Activated naive CD4-positive, alpha-beta T cell treated with Interleukin-2 at 50 U/mL for 16 hours (primary cell): ENCODE data around the gene ENO2.

Experiments used
- DNase-seq: peaks from one replicate; pipeline ENCODE4 v3.0.0-alpha.2; 2020

The ENO2 gene

DNA sequence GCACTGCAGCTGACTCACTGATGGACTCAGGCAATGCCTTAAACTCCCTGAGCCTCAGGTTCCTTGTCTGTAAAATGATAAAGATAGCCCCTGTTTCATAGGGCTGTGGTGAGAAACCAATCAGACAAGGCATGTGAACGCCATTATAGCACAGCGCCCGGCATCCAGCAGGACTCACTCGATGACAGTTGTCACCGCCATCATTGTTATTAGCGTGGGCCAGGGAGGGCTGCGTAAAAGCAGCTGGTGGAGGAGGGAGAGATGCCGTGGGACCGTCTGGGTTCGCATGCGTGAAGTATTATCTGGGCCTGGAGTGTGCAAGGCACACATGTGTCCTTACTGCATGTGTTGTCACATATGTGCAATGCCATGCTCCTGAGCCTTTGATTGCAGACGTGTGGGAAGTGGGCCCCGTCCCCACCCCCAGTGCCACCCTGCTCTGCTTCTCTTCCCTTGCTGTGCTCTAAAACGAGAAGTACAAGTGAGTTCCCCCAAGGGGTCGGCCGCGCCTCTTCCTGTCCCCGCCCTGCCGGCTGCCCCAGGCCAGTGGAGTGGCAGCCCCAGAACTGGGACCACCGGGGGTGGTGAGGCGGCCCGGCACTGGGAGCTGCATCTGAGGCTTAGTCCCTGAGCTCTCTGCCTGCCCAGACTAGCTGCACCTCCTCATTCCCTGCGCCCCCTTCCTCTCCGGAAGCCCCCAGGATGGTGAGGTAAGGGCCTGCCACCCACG, 36.6 kb downstream of the ENO2 start, which contains the start of gene PTPN6:
TSS of gene PTPN6 (plus strand) at position 546 of the 730 bp plus-strand sequence. CDS start at position 703, 157 bp downstream.
- DNase-seq: peak; percentile 59

DNA sequence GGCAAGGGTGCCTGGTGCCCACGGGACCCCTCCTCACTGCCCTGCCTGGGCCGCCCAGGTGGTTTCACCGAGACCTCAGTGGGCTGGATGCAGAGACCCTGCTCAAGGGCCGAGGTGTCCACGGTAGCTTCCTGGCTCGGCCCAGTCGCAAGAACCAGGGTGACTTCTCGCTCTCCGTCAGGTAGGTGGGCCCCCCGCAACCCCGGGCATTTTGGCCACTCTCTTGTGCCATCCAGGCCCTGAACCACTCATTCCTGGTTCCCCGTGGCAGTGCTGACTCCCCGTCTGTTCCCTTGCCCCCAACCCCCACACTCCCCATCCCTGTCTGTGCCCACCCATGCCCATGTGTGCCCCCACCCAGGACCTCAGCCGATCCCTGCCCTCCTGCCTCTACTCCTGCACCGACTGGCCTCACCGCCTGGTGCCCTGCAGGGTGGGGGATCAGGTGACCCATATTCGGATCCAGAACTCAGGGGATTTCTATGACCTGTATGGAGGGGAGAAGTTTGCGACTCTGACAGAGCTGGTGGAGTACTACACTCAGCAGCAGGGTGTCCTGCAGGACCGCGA, 37.3 kb downstream of the ENO2 start:
- peak; percentile 35 for DNase-seq

GRCh38 chr12:6952121-6952862, 37.9 kb downstream of the ENO2 start:
- DNase-seq: no peak

DNA sequence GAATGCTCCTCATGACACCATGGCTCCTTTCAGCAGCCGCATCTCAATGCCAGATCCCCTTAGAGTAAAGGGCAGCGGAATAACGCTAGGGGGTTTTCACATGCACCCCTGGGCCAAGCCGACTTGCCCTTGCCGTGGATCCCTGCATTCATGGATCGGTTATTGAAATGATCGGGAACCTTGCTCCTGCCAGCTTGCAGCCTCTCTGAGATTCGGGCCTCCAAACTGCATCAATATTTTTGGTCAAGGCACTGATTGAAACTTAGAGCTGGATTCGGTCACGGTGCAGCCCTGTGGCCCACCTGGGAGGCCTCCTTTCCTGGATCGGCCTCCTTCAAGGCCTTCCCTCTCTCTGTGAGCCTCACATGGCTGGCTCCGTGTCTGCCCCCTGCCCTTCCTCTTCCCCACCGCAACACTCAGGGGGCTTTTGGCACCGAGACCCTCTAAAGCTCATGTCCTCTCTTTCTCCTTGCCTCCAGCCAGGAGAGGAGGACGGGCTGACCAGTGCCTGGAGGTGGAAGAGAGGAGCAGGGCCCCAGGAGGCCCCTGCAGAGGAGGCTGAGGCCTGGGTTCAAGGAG, 38.6 kb downstream of the ENO2 start:
- no peak for DNase-seq

- DNase-seq: peak; percentile 82
Measured at GRCh38 chr12:6953442-6954315, 39.3 kb downstream of the ENO2 start.

DNA sequence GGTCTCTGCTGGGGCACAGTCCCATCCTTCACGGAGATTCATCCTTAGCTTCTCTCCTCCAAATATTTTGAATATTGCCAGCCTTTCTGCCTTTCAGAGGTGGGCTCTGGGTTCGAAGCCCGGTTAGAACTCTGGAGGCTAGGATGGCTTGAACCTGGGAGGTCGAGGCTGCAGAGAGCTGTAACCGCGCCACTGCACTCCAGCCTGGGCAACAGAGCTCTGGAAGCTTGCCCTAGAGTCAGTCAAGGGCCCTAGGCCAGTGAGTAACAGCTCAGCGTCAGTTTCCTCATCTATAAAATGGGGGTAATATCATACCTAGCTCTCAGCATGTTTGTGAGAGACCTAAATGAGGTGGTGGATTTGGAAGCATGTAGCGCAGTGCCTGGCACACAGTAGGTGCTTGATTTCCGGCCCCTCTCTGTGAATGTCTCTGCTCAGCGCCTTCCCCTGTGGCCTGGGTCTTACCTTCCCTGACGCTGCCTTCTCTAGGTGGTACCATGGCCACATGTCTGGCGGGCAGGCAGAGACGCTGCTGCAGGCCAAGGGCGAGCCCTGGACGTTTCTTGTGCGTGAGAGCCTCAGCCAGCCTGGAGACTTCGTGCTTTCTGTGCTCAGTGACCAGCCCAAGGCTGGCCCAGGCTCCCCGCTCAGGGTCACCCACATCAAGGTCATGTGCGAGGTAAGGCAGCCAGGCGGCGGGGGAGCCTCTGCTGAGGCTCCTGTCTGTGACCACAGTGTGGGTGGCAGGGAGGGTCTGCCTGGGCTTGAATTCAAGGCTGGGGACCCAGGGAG, 40.1 kb downstream of the ENO2 start:
- DNase-seq: no peak

GRCh38 chr12:6955108-6956020, 41.0 kb downstream of the ENO2 start:
- DNase-seq: no peak

DNA sequence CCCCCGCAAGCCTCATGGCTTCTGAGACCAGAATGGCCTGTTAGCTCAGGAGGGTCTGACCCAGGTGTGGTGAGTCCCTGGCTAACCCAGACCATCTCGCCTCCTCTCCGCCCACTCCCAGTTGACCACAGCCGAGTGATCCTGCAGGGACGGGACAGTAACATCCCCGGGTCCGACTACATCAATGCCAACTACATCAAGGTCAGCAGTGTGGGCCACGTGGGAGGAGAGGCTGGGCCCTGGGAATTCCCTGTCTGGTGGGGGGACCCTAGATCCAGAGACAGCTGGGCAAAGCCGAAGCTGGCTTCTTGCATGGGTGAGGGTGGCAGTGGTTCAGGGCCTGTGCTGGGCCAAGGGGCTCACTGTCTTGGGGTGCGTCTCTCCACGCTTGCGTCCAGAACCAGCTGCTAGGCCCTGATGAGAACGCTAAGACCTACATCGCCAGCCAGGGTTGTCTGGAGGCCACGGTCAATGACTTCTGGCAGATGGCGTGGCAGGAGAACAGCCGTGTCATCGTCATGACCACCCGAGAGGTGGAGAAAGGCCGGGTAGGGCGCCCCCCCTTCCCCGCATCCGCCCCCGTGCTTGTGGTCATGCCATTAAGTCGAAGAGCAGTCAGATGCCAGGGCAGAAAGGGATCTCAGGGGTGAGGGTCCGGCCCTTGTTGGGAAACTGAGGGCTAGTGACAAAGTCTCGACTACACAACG, 41.8 kb downstream of the ENO2 start:
- no peak for DNase-seq

DNA sequence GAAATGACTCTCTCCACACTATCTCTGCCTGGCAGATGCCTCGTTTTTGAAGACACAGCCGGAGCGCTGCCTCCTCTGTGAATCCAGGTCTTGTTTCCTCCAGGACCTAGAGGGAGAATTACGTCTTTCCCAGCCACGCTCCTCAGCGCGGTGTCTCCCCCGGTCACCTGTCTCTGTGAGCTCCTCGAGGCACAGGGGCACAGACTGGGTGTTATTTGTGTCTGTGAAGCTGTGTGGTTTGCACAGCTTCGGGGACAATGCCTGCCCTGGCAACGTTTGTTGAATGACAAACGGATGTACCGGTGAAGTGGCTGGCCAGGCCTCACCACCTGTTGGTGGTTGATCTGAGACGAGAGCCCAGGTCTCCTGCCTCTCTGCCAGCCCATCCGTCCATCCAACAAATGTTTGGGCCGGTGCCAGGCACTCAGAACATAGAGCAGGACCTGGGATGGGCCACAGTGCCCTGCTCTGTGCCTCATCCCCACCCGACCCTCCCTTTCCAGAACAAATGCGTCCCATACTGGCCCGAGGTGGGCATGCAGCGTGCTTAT, 42.8 kb downstream of the ENO2 start:
- DNase-seq: no peak

- no peak for DNase-seq
Measured at GRCh38 chr12:6957741-6958608, 43.6 kb downstream of the ENO2 start.

- no peak for DNase-seq
Measured at GRCh38 chr12:6958609-6959057, 44.3 kb downstream of the ENO2 start.

DNA sequence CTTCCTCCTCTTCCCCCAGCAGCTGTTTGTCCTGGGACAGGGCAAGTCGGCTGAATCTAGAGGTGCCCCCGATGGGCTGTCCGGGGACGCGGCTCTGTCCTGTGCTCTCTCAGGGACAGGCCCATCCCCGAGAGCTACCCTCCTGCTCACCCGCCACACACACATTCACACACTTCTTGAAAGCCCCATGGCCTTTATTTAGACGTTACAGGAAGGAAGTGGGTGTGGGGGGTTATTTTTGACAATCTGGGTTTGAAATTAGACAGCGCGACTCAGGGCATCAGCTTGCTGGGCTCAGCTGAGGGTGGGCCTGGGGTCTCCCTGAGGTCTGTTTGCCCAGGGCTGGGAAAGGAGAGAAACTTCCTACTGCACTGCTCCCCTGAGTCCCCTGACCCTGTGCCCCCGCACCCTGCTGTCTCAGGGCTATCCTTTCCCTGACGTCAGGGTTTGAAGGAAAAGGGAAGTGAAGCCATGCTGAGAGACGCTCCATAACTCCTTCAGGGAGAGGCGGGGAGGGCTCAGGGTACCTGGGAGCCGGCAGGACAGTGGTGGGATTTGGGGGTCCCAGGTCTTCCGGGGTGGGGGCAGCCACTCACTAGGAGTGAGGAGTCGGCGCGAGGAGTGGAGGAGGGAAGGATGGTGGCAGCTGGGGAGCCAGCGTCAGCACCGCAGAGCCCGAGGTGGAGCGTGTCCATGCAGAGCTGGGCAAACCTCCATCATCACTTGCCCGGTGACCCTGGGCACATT, 44.9 kb downstream of the ENO2 start:
- DNase-seq: peak; percentile 73

DNA sequence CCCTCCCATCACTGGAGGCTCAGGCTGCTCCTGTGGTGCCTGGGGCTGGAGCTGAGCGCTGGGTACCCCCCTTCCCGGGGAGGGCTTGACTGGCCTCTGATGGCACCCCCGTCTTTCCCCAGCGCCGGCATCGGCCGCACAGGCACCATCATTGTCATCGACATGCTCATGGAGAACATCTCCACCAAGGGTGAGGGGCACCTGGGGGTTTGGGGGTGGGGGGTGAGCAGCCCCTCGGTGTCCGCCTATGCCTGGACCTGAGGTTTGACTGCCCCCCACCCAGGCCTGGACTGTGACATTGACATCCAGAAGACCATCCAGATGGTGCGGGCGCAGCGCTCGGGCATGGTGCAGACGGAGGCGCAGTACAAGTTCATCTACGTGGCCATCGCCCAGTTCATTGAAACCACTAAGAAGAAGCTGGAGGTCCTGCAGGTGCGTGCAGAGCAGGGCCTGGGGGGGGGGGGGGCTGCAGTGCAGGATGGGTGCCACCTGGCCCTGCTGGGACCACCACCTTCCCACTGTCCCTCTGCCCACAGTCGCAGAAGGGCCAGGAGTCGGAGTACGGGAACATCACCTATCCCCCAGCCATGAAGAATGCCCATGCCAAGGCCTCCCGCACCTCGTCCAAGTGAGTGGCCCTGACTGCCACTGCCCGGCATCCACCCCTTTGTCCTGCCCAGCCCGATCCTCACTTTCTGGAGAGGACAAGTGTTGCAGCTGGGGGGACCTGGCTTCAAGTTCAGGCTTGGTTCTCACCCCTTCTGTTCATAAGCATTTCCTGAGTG, 45.6 kb downstream of the ENO2 start:
- no peak for DNase-seq

DNA sequence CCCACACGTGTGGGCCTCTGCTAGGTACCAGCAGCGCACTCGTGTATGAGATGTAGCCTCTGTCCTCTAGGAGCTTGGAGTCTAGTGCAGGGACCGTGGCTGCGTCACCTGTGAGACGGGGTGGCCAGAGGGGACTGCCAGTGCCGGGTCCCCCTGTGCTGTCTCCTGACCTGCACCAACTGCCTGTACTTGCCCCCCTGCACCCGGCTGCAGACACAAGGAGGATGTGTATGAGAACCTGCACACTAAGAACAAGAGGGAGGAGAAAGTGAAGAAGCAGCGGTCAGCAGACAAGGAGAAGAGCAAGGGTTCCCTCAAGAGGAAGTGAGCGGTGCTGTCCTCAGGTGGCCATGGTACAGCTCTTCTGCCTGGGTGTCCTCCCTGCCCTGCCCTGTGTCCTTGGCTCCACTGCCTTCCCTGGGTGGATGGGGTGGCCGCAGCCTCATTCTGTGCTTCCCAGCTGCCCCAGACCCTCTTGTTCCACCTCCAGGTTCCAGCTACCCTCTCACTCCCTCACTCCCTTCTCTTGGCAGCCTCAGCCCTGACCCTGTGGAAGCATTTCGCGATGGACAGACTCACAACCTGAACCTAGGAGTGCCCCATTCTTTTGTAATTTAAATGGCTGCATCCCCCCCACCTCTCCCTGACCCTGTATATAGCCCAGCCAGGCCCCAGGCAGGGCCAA, 46.4 kb downstream of the ENO2 start:
- peak; percentile 36 for DNase-seq

DNA sequence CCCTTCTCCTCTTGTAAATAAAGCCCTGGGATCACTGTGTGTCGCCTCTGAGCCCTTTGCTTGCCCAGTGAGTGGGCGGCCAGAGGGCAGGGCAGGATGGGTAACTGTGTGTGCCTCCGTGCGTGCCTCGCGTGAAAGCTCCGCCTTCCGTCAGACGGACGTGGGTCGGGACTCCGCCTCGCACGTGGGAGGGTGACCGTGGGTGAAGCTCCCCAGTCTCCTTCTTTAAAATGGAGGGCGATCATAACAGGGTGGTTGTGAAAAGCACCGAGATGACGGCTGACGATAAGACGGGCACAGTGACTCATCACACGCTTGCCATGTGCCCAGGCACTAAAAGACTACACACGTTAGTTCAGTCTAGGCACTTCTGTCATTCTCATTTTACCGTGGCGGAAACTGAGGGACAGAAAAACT, 46.9 kb downstream of the ENO2 start:
- DNase-seq: peak; percentile 97

- peak; percentile 68 for DNase-seq
Measured at GRCh38 chr12:6961695-6962284, 47.4 kb downstream of the ENO2 start.
